Activated CD4-positive, alpha-beta T cell treated with anti-CD3 and anti-CD28 coated beads, Interleukin-2, amount 50 U/mL, for 1 hour (primary cell): ENCODE results near the gene CLMN.

Experiments
- DNase-seq: peaks from one replicate; pipeline ENCODE4 v3.0.0-alpha.2; 2020

Gene CLMN

DNA sequence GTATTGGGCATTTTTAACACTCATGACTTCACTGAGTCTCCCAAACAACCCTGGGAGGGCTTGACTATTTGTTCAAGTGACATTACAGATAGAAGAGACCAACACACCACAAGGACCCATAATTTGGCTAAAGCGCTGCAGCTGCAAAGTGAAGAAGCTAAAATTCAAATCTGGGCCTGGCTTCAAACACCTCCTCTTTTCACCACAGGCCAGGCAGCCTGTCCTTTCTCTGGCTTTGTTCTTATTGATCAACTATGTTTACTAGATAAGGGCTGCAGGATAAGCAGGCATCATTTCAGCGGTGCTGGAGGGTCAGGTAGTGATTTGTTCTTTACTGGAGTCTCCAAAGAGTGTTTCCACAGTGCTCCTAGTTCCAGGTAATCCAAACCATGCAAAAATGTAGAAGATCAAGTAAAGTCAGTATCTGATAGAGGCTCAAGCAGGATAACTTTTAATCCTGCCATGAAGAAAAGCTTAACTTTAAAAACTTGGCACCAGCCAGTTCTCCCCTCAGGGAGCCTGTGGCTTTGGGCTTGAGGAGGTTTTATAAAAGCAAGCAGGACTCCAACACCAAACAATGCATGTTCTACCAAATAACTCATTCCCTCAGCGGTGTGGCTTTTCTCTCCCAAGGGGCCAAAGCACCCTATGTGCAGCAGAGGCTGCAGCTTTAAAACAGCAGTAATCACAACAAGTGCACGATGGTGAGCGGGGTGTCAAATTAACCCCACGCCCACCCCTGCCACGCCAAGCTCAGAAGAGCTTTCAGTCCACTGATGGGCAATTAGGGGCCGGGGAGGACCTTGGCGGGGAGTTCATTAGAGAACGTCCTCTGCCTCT, 16.8 kb downstream of the CLMN start:
- no peak for DNase-seq

GRCh38 chr14:95301527-95302187, 18.1 kb downstream of the CLMN start:
- no peak for DNase-seq

- DNase-seq: no peak
Observed at GRCh38 chr14:95300697-95301526, 18.8 kb downstream of the CLMN start.

- no peak for DNase-seq
Observed at GRCh38 chr14:95300002-95300696, 19.6 kb downstream of the CLMN start.

DNA sequence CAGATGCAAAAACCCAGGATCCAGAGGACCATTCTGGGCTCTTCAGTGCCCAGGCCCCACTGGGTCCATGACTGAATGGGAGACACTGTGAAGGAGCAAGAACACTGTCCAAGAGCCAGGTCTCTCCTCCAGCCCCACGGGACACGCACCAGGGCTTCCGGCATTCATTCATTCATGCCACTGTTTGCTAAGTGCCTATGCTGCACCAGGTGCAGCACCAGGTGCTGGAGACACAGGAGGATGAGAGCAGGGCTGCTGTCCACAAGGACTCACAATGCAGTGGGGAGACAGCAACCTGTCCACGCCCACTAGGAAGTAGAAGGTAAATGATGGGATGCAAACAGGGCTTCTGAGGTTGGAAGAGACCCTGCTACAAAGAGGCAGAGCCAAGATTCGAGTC, 20.4 kb downstream of the CLMN start:
- no peak for DNase-seq

DNA sequence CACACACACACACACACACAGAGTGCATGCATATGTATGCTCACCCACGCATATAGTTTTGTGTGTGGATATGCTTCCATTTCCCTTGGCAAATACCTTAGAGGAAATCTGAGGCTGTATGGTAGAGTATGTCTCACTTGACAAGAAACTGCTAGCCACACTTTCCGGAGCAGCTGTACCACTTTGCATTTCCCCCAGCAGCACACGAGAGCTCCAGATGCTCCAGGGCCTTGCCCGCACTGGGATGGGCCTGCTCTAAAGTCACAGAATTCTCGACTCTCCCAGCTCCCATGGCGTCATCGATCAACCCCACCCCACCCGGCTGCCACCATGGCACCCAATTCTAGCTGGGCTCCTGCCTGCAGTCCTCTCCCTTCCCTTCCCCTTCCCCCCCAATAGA, 21.9 kb downstream of the CLMN start:
- no peak for DNase-seq

DNA sequence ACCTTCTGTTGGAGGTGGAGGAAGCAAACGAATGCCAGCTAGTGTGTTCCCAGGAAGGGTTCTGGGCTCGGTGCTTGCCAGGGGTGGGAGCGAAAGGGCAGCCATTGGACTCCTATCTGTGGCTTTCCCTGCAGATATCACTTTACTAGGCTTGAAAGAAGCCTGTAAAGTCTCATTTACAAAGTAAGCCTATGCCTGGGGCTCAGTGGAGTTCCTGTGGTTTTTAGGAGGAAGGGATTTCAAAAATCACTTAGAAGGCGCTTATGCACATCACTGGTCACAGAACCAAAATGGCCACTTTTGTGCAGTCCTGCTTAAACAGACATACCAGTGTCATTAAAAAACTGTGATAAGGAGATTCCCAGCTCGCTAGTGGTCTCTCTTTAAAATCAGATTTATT, 22.7 kb downstream of the CLMN start:
- DNase-seq: no peak

GRCh38 chr14:95295600-95296376, 23.9 kb downstream of the CLMN start:
- no peak for DNase-seq

DNA sequence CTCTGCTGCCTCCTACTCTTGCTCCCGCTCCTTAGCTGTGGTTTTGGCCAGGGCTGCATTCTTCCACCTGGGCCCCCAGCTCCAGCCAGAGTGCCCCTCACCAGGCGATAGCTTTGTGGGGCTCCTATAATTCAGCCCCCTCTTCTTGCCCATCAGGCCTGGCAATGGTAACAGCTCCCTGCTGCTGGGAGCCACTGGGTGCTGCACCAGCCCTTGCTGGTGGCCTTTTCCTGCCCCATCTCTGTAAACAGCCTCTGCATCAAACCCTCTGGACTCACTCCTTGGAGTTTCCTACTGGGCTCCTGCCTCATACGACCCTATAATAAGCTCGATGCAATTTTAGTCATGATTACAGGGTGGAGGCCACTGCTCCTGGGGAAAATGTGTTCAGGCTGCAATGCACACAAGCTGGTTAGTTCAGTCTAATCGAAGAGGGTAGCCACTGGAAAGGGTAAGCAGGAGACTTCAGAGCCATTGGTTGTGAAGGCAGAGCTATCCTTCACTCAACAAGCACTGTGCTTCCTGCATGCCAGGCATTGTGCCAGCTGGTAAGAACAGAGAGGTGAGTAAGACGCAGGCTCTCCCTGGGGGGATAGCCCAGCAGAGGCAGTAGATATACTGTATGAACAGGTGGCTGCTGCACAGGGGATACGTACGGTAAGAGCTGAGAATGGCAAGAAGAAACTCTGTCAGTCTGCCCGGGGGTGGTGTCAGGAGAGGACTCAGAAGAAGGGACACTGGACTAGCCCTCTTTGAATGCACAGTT, 24.7 kb downstream of the CLMN start:
- no peak for DNase-seq

DNA sequence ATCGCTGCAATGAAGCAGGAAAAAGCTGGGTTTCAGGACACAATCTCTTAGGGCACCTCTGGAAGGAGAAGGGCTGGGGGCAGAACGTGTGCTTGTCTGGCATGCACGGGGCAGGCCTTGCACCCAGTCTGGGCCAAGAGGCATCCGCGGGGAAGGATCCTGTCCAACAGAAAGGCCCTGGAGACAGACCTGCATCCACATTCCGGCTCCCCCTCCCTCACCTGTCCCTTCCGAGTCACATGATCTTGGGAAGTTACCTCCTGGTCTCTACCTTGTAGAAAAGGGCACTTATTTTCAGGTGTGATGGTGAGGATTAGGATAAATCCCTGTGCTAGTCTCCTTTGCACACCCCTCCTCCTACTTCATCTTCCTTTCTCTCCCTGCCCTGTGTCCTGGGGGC, 25.4 kb downstream of the CLMN start:
- DNase-seq: no peak

DNA sequence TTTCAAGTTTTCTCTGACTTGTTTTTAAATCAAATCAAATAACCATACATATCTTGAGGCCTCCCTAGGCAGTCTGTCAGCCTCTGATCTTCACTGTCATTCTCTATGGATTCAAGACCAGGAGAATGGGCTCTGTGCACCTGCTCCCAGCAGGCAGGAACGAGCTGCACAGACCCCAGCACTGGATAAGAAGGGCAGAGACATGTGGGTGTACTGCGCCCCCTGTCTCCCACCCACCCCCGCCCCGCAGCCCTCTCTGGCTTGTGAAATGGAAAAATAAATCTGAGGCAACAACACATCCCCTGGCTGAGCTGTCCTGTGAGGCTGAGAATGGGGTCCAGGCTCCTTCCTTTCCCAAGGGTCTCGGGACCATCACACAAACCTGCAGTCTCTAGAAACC, 26.3 kb downstream of the CLMN start:
- DNase-seq: no peak

DNA sequence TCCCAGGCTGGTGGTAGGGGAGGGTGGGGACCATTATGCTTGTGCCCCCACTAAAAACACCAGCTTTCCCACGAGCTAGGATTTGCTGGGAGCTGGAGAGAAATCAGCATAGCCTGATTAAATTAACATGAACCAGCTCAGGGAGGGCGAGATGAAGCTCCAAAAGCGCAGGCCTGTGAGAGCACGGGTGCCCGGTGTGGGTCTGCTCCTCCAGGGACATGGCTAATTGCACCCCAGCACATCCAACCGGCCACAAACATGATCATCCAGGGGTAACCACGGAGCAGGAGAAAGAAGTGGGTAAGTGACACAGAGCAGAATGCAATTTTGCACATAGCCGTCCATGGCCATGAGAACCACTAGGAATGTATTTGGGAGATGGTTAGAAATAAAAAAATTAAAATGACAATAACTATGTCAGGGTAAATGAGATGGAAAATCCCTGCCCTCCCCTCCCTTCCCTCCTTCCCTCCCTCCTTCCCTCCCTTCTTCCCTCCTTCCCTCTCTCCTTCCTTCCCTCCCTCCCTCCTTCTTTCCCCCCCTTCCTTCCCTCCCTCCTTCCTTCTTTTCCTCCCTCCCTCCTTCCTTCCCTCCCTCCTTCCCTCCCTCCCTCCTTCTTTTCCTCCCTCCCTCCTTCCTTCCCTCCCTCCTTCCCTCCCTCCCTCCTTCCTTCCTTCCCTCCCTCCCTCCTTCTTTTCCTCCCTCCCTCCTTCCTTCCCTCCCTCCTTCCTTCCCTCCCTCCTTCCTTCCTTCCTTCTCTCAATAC, 26.9 kb downstream of the CLMN start:
- DNase-seq: no peak

DNA sequence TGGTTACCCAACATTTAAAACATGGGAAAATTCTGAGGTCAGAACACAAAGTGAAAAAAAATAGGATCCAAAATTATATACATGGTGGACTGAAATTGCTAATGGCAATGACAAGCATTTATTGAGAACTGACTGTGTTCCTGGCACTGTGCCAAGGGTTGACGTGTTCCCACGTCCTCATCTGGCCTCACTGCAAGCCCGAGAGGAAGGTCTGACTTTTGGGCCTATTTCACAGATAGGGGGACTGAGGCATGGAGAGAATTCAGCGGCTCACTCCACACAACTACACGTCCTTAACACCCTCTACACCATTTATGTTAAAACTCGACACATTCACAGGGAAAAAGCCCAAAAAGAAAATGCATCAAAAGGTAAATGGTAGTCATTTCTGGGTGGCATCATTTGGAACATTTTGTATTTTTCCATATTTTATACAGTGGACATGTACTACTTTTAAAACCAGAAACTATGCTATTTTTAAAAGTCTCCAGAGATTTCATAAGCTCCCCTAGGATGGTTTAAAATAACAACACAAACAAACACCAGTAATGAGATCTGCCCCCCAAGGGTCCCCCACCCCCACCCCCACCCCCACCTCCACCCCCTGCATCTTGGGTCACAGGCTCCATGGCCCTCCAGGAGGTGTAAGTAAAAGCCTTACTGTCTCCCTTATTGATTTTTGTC, 27.7 kb downstream of the CLMN start:
- DNase-seq: no peak

GRCh38 chr14:95290871-95291431, 28.8 kb downstream of the CLMN start:
- no peak for DNase-seq

DNA sequence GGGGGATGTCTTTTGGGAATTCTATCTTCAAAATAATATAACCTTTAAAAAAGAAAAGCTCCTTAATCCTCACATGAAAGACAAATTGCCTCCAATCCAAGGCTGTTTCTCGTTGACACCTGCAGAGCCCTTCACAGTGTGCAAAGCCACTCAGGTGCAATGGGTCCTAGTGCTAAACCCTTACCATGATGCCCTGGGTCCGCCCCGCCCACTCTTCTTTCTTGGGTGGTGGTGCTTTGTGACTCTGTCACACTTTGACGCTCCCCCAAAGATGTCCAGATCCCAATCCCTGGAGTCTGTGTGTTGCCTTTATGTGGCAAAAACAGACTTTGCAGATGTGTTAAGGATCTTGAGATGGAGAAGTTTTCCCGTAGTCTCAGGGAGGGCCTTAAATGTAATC, 29.7 kb downstream of the CLMN start:
- no peak for DNase-seq

GRCh38 chr14:95289323-95290010, 30.2 kb downstream of the CLMN start:
- no peak for DNase-seq

DNA sequence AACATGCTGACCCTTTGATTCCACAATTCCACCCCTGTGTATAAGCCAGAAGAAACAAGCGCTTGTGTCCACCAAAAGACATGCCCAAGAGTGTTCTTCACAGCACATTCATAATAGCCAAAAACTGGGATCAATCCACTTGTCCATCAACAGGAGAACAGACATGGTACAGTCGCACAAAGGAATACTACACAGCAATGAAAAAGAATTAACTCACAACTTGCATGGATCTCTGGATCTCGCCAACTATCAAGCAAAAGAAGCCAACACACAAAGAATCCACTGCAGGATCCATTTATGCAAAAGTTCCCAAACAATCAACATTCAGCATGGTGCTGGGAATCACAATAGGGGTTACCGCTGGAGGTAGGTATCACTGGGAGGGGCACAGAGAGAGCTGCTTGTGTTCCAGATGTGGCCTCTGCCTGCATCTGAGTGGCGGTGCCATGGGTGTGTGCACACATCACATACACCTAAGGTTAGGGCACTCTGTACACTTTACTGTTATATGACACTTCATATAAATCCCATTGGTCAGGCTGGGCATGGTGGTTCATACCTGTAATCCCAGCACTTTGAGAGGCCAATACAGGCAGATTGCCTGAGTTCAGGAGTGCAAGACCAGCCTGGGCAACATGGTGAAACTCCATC, 30.9 kb downstream of the CLMN start:
- DNase-seq: no peak

- no peak for DNase-seq
Observed at GRCh38 chr14:95287176-95287754, 32.4 kb downstream of the CLMN start.
